ENCODE results near the gene NRL.

Gene NRL

GRCh38 chr14:24143511-24143910 is 28.8 kb upstream of the NRL start:
- DNase-seq: no peak

- peak; percentile 100 for DNase-seq
These were observed 26.5 kb upstream of the NRL start, which contains the start of gene EMC9 for GRCh38 chr14:24141097-24141880. Gene EMC9 (minus strand): TSS chr14:24141591. CDS start chr14:24141304, 287 bp downstream.

DNA sequence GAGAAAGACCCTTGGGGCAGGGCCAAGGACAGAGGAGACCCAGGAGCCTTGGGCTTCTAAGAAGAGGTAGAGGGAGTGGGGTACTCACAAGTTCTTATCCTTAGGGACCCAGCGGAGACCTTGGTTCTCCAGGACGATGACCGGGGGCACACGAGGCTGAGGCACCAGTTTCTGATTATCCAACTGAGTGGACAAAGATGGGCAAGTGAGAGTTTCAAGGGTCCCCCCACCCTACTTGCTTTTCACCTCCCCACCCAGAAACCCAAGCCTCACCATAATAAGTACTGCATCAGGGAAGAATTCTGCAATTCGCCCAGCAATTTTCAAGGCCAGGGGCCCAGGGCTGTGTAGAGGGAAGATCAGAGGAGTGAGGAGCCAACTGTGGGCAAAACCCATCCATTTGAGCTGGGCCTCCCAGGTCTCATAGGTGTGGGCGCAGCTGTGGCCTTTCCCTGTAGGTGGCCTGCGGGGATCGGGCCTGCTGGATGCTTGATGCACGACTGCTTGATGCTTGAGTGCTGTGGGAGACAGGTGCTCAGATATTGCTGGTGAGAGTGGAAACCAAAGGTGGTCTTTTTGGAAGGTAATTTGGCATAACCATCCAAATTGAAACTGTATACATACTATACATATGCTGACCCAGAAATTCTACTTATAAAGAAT is 24.7 kb upstream of the NRL start:
- no peak for DNase-seq

- no peak for DNase-seq
These were observed 23.9 kb upstream of the NRL start for GRCh38 chr14:24138396-24139271.

DNA sequence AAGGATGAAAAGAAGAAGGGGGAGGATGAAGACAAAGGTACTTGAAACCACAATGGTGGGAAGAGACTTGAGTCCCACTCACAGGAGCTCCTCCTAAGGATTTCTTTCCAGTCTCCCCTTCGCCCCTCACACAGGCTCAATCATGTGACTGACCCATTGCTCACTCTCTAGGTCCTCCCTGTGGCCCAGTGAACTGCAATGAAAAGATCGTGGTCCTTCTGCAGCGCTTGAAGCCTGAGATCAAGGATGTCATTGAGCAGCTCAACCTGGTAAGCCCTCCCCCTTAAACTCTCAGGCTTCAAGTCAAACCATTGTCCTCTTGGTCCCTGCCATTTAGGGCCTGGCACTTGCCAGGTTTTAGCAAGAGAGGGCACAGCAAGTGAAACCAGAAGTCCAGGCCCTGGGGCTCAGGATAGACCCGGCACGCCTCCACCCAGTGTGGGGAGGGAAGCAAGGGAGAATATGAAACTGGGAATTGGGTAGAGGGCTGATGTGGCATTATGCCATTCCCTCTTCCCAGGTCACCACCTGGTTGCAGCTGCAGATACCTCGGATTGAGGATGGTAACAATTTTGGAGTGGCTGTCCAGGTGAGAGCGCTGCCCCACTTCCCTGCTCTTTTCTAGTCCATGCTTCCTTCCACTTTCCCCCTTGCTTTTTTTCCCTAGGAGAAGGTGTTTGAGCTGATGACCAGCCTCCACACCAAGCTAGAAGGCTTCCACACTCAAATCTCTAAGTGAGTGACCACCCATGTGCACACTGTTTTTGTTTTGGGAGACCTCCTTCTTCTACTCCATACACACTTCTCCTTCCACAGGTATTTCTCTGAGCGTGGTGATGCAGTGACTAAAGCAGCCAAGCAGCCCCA is 23.0 kb upstream of the NRL start:
- DNase-seq: no peak

- peak; percentile 32 for DNase-seq
These were observed 22.2 kb upstream of the NRL start for GRCh38 chr14:24136684-24137528.

DNA sequence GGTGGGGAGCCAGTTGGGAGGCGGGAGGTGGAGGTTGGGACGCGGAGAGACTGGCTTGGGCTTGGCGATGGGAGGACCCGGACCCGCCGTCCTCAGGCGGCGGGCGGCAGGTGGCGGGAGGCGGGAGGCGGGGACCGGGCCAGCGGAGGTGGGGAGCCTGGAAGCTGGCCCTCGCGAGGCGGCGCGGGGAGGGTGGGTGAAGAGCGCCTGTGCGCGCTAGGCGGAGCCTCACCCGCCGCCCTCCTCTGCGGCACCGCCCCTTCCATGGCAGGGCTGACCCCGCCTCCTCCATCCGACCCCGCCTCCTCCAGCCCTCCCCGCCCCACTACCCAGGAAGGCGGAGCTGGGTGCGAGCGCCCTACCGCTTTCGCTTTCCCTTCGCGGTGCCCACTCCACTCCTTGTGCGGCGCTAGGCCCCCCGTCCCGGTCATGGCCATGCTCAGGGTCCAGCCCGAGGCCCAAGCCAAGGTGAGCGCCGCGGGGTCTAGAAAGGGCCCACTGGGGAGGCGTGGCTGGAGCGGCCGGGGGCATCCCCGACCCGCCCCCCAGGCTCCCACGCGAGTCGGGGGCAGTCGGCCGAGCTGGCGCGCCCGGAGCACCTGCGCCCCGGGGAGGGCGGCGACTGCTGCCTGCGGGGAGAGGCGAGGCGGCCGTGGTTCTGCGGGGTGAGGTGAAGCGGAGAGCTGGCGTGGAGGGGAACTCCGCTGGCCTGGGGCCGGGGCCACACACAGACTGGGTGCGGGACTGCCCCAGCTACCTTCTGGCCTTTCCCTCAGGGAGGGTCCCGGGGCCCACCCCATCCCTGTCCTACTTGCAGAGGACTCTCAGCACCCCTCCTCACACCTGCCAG is 21.3 kb upstream of the NRL start, which contains the start of gene PSME1:
Gene PSME1 (plus strand): TSS at position 361 of the 850 bp plus-strand sequence. CDS start 69 bp downstream, at position 430.
- peak; percentile 94 for DNase-seq

GRCh38 chr14:24135584-24135833 is 20.8 kb upstream of the NRL start:
- DNase-seq: no peak

DNA sequence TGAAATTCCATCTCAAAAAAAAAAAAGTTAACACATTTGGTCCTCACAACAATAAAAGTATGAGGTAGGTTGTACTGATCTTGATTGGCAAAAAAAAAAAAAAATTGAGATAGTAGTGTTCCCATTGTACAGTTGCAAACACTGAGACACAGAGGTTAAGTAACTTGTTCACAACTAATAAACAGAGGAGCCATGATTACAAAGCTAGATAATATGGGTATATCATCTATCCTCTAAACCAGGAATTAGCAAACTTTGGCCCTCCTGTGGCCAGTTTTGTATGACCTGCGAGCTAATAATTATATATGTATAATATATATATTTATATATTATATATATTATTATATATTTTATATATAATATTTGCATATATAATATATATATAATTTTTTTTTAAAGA is 19.0 kb upstream of the NRL start:
- no peak for DNase-seq

- no peak for DNase-seq
These were observed 18.2 kb upstream of the NRL start for GRCh38 chr14:24132976-24133375.

GRCh38 chr14:24132061-24132685 is 17.4 kb upstream of the NRL start:
- peak; percentile 20 for DNase-seq

GRCh38 chr14:24131549-24131966 is 16.8 kb upstream of the NRL start:
- no peak for DNase-seq

DNA sequence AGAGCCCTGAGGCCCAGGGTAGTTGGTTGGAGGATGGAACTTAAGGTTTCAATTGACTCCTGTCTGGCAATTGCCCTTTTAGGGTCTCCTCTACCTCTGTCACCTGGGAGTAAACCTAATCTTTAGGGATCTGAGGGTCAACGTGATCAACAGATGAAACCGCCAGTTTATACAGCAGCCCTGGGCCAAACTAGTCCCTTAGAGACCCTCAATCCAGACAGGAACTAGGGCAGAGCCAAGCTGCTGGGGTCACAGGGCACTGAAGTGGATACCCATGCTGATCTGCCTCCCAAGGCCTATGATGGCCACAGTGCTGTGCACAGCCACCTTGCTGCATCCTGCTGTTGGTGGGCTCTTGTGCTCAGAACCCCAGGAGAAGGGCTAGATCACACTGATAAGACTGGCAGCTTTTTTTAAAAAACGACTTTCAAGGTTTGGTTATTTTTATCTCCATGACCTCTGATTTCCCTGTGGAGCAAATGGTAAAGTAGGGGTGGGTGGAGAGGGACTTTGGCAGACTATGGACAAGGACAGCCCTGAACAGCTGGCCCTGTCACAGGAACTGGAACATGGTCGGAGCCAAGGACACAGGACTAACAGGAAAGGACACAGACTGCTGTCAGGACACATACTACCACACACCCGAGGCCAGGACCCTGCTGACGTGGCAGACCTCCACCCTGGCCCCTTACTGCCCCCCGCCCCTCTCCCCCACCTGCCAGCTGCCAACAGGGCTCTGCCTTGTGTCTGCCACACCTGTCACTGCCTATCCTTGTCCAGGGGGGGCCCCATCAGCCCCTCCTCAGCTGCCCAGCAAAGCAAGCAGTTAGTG is 16.2 kb upstream of the NRL start:
- no peak for DNase-seq

- DNase-seq: no peak
These were observed 15.6 kb upstream of the NRL start, which contains the start of gene FITM1 for GRCh38 chr14:24130380-24130716. Gene FITM1 (plus strand): TSS chr14:24130659. CDS start chr14:24131564, 905 bp downstream.

DNA sequence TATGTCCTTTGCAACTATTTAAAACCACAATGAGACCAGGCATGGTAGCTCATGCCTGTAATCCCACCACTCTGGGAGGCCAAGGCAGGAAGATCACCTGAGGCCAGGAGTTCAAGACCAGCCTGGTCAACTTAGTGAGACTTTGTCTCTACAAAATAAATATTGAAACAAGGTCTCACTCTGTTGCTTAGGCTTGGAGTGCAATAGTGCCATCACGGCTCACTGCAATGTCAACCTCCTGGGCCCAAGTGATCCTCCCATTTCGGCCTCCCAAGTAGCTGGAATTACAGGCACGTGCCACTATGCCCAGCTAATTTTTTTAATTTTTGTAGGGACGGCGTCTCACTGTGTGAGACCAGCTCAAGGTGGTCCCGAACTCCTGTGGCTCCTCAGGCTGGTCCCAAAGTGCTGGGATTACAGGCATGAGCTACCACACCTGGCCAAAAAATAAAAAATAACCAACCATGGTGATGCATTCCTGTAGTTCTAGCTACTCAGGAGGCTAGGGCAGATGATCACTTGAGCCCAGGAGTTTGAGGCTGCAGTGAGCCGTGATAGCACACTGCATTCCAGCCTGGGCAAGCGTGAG is 14.8 kb upstream of the NRL start:
- no peak for DNase-seq

DNA sequence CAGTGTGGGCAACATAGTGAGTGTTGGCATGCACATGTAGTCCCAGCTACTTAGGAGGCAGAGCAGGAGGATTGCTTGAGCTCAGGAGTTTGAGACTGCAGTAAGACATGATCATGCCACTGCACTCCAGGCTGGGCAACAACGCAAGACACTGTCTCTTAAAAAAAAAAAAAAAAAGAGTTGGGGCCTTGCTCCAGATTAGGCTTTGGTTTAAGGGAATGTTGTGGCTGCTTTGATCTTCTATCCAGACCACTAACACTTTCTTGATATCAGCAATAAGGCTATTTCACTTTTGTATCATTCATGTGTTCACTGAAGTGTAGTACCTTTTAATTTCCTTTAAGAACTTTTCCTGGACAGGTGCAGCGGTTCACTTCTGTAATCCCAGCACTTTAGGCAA is 12.9 kb upstream of the NRL start:
- no peak for DNase-seq

GRCh38 chr14:24126939-24127338 is 12.2 kb upstream of the NRL start:
- DNase-seq: no peak
